Mesenchymal stem cell (in vitro differentiated cells and primary cell): ENCODE data around the gene TAF11.
"Not testable (repeated sequence)": the region's sequence is repeated elsewhere in the genome, so short reads cannot be mapped to it uniquely, and the experiment has no call there.

Experiments
- DNase-seq: peaks from one replicate; pipeline ENCODE4 v3.0.0-alpha.2; 2013
- H2AFZ ChIP-seq: one replicate; pipeline ENCODE4 v1.6.1; 2013; ENCODE audit warnings: low read depth, mild to moderate bottlenecking, control low read depth, inconsistent platforms, low read length, moderate library complexity
- H2AK5ac ChIP-seq: 2 replicates; pipeline ENCODE4 v1.6.1; 2013; ENCODE audit warnings: low read length, moderate library complexity, mild to moderate bottlenecking, inconsistent platforms; ENCODE audit not compliant: severe bottlenecking
- H2BK120ac ChIP-seq: one replicate; pipeline ENCODE4 v1.6.1; 2013; ENCODE audit warnings: low read depth, mild to moderate bottlenecking, inconsistent platforms, low read length, moderate library complexity
- H2BK12ac ChIP-seq, 2 experiments: one replicate each; pipeline ENCODE4 v1.6.1; 2013; ENCODE audit warnings: inconsistent platforms in 2 of 2, low read length in 2 of 2, mild to moderate bottlenecking in 2 of 2, moderate library complexity in 2 of 2, control low read depth in 1 of 2
- H2BK15ac ChIP-seq: one replicate; pipeline ENCODE4 v1.6.1; 2013; ENCODE audit warnings: mild to moderate bottlenecking, low read depth, inconsistent platforms; ENCODE audit not compliant: poor library complexity, severe bottlenecking
- H2BK5ac ChIP-seq: 2 replicates; pipeline ENCODE4 v1.6.1; 2013; ENCODE audit warnings: low read depth, mild to moderate bottlenecking, low read length, control low read depth, inconsistent platforms; ENCODE audit not compliant: poor library complexity, severe bottlenecking
- H3K14ac ChIP-seq, 2 experiments: one replicate each; pipeline ENCODE4 v1.6.1; 2013; ENCODE audit warnings: inconsistent platforms in 2 of 2, low read length in 2 of 2, control low read depth in 1 of 2, mild to moderate bottlenecking in 1 of 2, moderate library complexity in 1 of 2
- H3K18ac ChIP-seq, 2 experiments: one replicate each; pipeline ENCODE4 v1.6.1; 2013; ENCODE audit warnings: inconsistent platforms in 2 of 2, low read length in 2 of 2, control low read depth in 1 of 2, low read depth in 1 of 2, mild to moderate bottlenecking in 1 of 2
- H3K23ac ChIP-seq, 2 experiments: one replicate each; pipeline ENCODE4 v1.6.1; 2013; ENCODE audit warnings: inconsistent platforms in 2 of 2, low read length in 2 of 2, mild to moderate bottlenecking in 2 of 2, moderate library complexity in 2 of 2, control low read depth in 1 of 2
- H3K27ac ChIP-seq: 2 replicates; pipeline ENCODE4 v1.5.1; 2013; ENCODE audit warnings: mild to moderate bottlenecking, moderate library complexity, low read length, control low read depth, inconsistent platforms; ENCODE audit not compliant: poor library complexity, severe bottlenecking
- H3K27me3 ChIP-seq, 2 experiments: 2 replicates each; pipeline versions ENCODE4 v1.6.1 to v1.7.0; 2013; ENCODE audit warnings: low read length in 2 of 2, mild to moderate bottlenecking in 2 of 2, moderate library complexity in 2 of 2, control low read depth in 1 of 2, inconsistent platforms in 1 of 2; ENCODE audit not compliant: control insufficient read depth in 1 of 2, insufficient read depth in 1 of 2
- H3K36me3 ChIP-seq, 2 experiments: 2 replicates each; pipeline versions ENCODE4 v1.6.1 to v1.7.0; 2013; ENCODE audit warnings: low read length in 2 of 2, control low read depth in 1 of 2, inconsistent platforms in 1 of 2, low read depth in 1 of 2, mild to moderate bottlenecking in 1 of 2; ENCODE audit not compliant: insufficient read depth in 2 of 2, control insufficient read depth in 1 of 2
- H3K4ac ChIP-seq, 2 experiments: one replicate each; pipeline ENCODE4 v1.6.1; 2013; ENCODE audit warnings: inconsistent platforms in 2 of 2, low read length in 2 of 2, mild to moderate bottlenecking in 2 of 2, moderate library complexity in 2 of 2, control low read depth in 1 of 2, low read depth in 1 of 2
- H3K4me1 ChIP-seq: 2 replicates; pipeline ENCODE4 v1.6.1; 2013; ENCODE audit warnings: low read depth, low read length, control low read depth; ENCODE audit not compliant: control insufficient read depth, insufficient read depth
- H3K4me2 ChIP-seq: 2 replicates; pipeline ENCODE4 v1.6.1; 2013; ENCODE audit warnings: low read length, mild to moderate bottlenecking, inconsistent platforms; ENCODE audit not compliant: poor library complexity, severe bottlenecking
- H3K4me3 ChIP-seq, 2 experiments: 2 replicates each; pipeline versions ENCODE4 v1.5.1 to v1.7.0; 2013; ENCODE audit warnings: low read length in 2 of 2, mild to moderate bottlenecking in 2 of 2, control low read depth in 1 of 2, low read depth in 1 of 2; ENCODE audit not compliant: insufficient read depth in 1 of 2
- H3K79me1 ChIP-seq: replicated peaks from 2 replicates; pipeline ENCODE4 v1.6.1; 2013; ENCODE audit warnings: mild to moderate bottlenecking, control low read depth, low read length, inconsistent platforms; ENCODE audit not compliant: poor library complexity, severe bottlenecking
- H3K9ac ChIP-seq: 2 replicates; pipeline ENCODE4 v1.7.0; 2013; ENCODE audit warnings: mild to moderate bottlenecking, low read length, moderate library complexity
- H3K9me3 ChIP-seq: 2 replicates; pipeline ENCODE4 v1.7.0; 2013; ENCODE audit warnings: mild to moderate bottlenecking, low read length; ENCODE audit not compliant: control insufficient read depth
- H4K8ac ChIP-seq: one replicate; pipeline ENCODE4 v1.6.1; 2013; ENCODE audit warnings: inconsistent platforms, mild to moderate bottlenecking, low read length, moderate library complexity
- H4K91ac ChIP-seq: one replicate; pipeline ENCODE4 v1.6.1; 2013; ENCODE audit warnings: mild to moderate bottlenecking, low read length, inconsistent platforms
- WGBS: methylation state at CpG from one replicate; pipeline ENCODE4 v1.1.7; 2013; ENCODE audit warnings: mixed read lengths; 5-methylcytosine and 5-hydroxymethylcytosine counted together

The TAF11 gene

DNA sequence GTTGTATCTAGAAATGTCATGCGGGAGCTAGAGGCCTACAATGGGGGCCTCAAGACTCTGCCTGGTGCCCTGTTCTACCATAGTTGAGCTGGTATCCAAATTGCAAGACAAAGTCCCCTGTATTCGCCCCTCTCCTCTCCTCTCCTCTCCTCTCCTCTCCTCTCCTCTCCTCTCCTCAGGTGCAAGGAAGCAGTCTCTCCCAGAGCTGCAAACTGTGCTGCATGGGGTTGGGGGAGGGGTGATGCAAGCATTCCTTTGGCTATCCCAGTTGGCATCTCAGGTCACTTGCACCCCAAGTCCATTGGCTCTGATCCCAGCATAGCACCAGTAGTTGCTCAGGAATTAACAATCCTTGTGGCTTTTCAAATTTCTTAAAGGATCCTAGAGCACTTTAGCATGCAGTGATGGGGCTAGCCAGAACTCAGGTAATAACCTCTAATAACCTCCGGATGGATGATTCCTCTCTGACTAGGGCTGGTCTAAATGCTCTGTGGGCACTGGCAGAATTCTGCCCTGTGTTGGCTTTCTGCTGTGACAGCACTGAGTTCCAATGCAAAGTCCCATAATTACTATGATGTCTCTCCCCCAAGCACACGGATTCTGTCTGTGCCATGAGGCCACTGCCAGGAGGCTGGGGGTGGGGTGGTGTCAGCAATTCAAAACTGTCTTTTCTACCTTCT is 35.3 kb downstream of the TAF11 start:
- H3K4me2 ChIP-seq, result no peak overlapping the region
- no peak overlapping the region for H3K4me3 ChIP-seq
- no peak for DNase-seq
- peaks cover 4% of the 10 kb centered on the region for H3K4me1 ChIP-seq
- no peak overlapping the region for H2BK5ac ChIP-seq
- no peak overlapping the region for H4K91ac ChIP-seq
- H2AK5ac ChIP-seq, result no peak overlapping the region
- no peak overlapping the region for H3K18ac ChIP-seq
- H3K9me3 ChIP-seq, result no peaks in the 10 kb centered on the region
- H3K36me3 ChIP-seq, result peaks cover 14 to 23% of the 10 kb centered on the region in 2 experiments
- no peak overlapping the region for H2AFZ ChIP-seq
- no peak overlapping the region for H3K23ac ChIP-seq
- no peaks in the 10 kb centered on the region for H3K79me1 ChIP-seq
- no peak overlapping the region for H3K14ac ChIP-seq
- no peak overlapping the region for H3K9ac ChIP-seq
- no peaks in the 10 kb centered on the region for H3K27me3 ChIP-seq
- H3K27ac ChIP-seq, result no peak overlapping the region
- H2BK120ac ChIP-seq, result no peak overlapping the region
- WGBS, result 95% methylated on average over 3 of the region's 4 CpGs
- no peak overlapping the region for H2BK12ac ChIP-seq
- H4K8ac ChIP-seq, result no peak overlapping the region
- no peak overlapping the region for H3K4ac ChIP-seq
- H2BK15ac ChIP-seq, result no peak overlapping the region

DNA sequence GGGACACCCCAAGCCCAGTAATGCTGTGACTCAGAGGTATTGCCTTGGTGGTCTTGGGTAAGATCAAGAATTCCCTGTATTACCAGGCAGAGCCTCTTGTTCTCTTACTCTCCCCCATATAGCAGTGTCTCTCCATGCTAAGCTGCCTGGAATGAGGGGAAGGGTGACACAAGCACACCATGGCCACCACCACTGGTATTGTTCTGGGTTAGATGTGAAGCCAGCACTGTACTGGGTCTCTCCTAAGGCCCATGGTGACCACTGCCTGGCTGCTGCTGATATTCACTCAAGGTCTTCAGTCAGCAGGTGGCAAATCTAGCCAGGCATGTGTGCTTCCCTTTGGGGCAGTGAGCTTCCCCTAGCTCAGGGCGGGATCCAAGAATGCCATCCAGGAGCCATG is 36.5 kb downstream of the TAF11 start:
- Histone ChIP-seq H3K23ac (no peak overlapping the region), H3K79me1 (no peaks in the 10 kb centered on the region), H3K4me2 (no peak overlapping the region), H2BK120ac (no peak overlapping the region), H4K8ac (no peak overlapping the region), H3K4me1 (peaks cover 4% of the 10 kb centered on the region), H2BK15ac (no peak overlapping the region), H2BK12ac (no peak overlapping the region), H3K36me3 (peaks cover 9 to 11% of the 10 kb centered on the region in 2 experiments), H3K9ac (no peak overlapping the region), H3K14ac (no peak overlapping the region), H3K4ac (no peak overlapping the region), H3K18ac (no peak overlapping the region), H2AK5ac (no peak overlapping the region), H4K91ac (no peak overlapping the region), H3K4me3 (no peak overlapping the region), H2BK5ac (no peak overlapping the region), H3K9me3 (no peaks in the 10 kb centered on the region), H3K27me3 (no peaks in the 10 kb centered on the region), H3K27ac (no peak overlapping the region), H2AFZ (no peak overlapping the region)
- WGBS, result 96% methylated on average over 1 of the region's 1 CpG
- no peak for DNase-seq

DNA sequence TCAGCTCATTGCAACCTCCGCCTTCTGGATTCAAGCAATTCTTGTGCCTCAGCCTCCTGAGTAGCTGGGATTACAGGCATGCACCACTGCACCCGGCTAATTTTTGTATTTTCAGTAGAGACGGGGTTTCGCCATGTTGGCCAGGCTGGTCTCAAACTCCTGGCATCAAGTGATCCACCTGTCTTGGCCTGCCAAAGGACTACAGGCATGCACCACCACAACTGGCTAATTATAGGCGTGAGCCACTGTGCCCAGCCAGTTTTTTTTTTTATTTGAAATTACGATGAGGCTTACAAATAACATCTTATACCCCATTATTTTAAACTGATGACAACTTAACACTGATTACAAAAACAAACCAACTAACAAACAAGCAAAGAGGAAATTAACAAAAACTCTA is 38.8 kb downstream of the TAF11 start:
- not testable (repeated sequence) for H2AFZ ChIP-seq, H2AK5ac ChIP-seq, H3K14ac ChIP-seq, H3K36me3 ChIP-seq, H3K4me2 ChIP-seq, H3K4ac ChIP-seq, DNase-seq, H3K27me3 ChIP-seq, H4K8ac ChIP-seq, H2BK15ac ChIP-seq, H3K23ac ChIP-seq, H3K9ac ChIP-seq, H2BK12ac ChIP-seq, H2BK120ac ChIP-seq, H2BK5ac ChIP-seq, H3K9me3 ChIP-seq, H3K79me1 ChIP-seq, H3K18ac ChIP-seq, H4K91ac ChIP-seq, H3K4me3 ChIP-seq, H3K4me1 ChIP-seq, H3K27ac ChIP-seq
- 98% methylated on average over 6 of the region's 6 CpGs for WGBS

DNA sequence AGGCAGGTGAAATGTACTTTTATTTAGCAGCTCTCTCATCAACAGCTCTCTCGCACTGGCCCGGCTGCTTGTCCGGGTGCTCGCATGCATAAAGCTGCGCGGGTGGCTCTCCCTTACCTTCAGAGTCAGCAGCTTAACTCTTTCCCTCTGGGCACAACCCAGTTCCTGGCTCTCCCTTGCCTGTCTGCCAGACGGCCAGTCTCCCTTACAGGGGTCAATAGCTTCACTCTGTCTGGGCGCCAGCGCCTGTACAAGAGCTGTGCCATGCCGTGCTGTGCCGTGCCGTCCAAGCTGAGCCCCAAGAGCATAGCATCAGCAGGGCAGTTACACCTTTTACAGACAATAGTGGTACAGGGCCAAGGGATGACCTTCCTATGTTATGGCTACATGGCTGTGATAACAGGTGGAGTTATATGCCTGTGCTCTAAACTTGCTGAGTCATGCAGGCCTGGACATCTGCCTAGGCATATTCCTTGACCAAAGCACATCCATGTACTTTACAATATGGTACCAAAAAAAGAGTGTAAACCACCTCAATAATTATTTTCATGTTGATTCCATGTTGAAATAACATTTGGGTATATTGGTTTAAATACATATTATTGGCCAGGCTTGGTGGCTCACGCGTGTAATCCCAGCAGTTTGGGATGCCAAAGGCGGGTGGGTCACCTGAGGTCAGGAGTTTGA is 48.0 kb downstream of the TAF11 start:
- Histone ChIP-seq H3K14ac (no peak overlapping the region), H3K27ac (no peak overlapping the region), H2BK15ac (no peak overlapping the region), H2AFZ (no peak overlapping the region), H3K27me3 (no peaks in the 10 kb centered on the region), H3K79me1 (no peaks in the 10 kb centered on the region), H3K4ac (no peak overlapping the region), H2BK5ac (no peak overlapping the region), H2AK5ac (no peak overlapping the region), H4K91ac (no peak overlapping the region), H3K23ac (peak overlapping the region in 1 of 2 experiments; percentile 77), H2BK12ac (peak overlapping the region in 1 of 2 experiments; percentile 39), H2BK120ac (no peak overlapping the region), H3K4me3 (no peak overlapping the region), H3K4me1 (peaks cover 2% of the 10 kb centered on the region), H3K9me3 (no peaks in the 10 kb centered on the region), H3K4me2 (no peak overlapping the region), H3K9ac (no peak overlapping the region), H3K36me3 (peaks cover 11 to 16% of the 10 kb centered on the region in 2 experiments), H4K8ac (no peak overlapping the region), H3K18ac (no peak overlapping the region)
- no peak for DNase-seq
- WGBS, result 96% methylated on average over 15 of the region's 15 CpGs
